KG1 (cell line): ENCODE data around the gene INPP4A.
"Not testable (repeated sequence)": the region's sequence is repeated elsewhere in the genome, so short reads cannot be mapped to it uniquely, and the experiment has no call there.

Experiments used
- DNase-seq: peaks from one replicate; lab custom pipeline; 2025; lab: John Stamatoyannopoulos, UW

Gene INPP4A

GRCh38 chr2:98586551-98587140 lies 142.0 kb downstream of the INPP4A start:
- no peak for DNase-seq

DNA sequence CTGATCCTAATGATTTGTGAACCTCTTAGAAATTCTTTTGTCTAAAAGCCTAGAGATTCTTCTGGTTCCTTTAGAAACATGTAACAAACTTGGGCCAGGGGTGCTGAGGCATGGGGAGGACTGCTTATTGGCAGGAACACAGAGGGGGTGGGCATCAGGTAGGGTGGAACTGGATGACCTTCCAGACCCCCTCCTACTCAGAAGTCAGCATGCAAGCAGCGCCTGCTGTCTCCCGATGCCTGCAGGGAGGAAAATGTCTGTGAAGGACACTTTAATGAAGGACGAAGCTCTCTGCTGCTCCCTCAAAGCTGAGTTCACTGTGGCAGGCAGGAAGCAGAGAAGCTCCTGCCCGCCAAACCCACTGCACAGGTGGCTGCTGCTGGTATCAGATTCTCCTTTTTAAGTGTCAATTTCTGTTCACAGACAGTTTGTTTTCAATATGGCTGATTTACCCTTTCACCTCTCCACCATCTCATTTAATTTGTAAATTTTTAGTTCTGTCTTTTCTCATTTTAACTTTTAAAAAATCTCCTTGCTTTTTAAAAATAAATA lies 144.3 kb downstream of the INPP4A start:
- no peak for DNase-seq

- DNase-seq: no peak
Measured at GRCh38 chr2:98589489-98589888, 144.8 kb downstream of the INPP4A start.

DNA sequence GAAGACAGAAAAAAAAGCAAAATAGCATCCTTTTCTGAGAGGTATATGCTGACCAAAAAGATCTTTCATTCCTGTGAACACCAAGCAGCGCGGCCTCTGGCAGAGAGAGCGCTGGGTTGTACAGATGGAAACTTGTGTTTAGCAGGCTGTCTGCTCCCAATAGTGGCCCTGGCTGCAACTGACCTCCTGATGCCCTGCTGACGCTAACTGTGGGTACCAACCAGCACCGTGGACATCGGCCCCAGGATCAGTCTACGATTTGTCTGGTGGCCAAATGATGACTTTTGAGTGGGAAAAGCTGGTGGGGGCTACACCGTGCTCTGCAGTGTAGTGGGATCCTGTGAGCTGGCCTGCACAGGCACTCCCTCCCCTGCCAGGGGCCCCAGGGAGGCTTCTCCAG lies 147.9 kb downstream of the INPP4A start:
- DNase-seq: no peak

- not testable (repeated sequence) for DNase-seq
Measured at GRCh38 chr2:98594665-98595064, 150.0 kb downstream of the INPP4A start.

DNA sequence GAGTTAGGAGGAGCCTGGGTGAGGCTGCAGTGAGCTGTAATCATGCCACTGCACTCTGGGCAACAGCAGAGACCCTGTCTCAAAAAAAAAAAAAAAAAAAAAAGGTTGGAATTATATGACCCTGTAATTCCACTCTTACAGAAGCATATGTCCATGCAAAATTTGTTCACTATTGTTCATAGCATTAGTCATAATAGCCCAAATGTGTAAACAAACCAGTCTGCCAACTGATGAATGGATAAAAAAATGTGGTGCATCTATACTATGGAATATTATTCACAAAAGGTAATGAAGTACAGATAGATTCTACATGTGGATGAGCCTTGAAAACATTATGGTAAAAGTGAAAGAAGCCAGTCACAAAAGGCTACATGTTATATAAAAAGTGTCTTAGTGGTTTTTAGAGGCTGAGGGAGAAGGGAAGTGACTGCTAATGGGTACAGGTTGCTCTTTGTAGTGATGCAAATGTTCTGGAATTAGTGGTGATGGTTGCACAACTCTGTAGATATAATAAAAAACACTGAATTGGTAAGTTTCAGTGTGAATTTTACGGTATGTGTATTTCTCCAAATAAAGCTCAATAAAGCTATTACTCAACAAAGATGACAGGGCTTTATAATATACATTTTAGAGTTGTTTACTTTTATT lies 154.2 kb downstream of the INPP4A start:
- DNase-seq: no peak

DNA sequence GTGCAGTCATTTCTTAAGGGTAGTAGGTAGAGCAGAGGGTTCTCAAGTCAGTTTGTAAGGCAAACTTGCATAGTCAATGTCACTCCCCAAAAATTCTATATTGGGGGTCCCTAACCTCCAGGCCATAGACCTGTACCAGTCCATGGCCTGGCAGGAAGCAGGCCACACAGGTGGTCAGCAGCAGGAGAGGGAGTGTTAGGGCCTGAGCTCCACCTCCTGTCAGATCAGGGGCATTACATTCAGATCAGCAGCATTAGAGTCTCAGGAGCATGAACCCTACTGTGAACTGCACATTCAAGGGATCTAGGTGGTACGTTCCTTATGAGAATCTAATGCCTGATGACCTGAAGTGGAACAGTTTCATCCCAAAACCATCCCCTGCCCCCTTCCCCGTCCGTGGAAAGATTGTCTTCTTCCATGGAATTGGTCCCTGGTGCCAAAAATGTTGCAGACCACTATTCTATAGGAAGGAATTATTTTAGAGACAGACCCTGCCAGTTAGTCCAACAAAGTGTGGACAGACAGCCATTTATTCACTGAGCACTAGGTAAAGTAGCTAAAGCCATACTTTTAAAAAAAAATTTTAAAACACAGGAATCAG lies 157.0 kb downstream of the INPP4A start:
- no peak for DNase-seq

DNA sequence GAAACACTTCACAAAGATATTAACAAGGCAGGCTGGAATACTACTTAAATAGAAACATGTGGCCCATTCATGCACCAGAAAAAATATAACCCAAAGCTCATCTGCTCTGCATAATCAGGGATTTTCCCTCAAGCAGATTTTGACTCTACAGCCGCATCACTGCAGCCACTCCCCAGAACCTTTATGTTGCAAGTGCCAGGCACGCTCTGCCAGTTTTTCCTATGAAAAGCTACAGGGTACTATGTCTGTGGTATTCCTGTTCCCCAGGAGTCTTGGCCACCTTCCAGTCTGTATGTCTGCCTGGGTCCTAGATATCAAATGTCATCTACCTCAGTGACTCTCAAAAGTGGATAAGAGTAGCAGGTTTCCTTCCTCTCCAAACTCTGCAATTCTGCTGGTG lies 159.9 kb downstream of the INPP4A start:
- no peak for DNase-seq

DNA sequence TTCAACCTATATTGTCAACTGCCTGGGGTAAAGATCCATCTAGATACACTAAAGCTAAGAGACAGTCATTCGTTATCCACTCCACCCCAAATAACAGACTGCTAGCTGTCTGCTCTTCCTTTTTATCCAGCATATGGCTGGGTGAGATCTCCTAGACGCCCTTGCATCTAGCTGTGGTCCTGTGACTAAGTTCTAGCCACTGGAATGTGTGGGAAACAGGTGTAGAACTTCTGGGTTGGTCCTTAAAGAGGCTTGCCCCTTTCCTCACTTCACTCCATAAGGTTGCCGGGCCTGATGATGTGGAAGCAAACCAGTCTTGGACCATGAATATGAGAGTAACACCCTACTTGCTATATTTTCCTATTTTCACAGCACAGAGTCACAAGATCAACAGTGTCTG lies 160.4 kb downstream of the INPP4A start:
- DNase-seq: no peak

DNA sequence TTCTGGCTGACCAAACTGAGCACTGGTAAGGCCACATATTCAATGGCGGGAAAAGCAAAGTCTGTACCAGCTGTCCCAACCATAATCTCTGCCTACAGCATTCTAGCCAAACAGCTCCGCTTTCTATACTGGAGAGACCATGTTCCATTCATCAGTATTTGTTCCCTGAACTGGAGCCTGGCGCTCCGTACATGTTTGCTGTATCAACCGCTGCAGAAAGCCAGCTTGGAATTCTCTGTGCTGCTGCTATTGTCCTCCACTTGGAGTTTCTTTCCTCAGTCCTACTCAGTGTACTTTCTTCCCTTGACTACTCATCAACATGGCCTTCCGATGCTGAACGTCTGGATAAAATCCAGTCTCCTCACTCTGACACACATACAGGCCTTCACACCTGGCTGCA lies 161.8 kb downstream of the INPP4A start:
- no peak for DNase-seq

DNA sequence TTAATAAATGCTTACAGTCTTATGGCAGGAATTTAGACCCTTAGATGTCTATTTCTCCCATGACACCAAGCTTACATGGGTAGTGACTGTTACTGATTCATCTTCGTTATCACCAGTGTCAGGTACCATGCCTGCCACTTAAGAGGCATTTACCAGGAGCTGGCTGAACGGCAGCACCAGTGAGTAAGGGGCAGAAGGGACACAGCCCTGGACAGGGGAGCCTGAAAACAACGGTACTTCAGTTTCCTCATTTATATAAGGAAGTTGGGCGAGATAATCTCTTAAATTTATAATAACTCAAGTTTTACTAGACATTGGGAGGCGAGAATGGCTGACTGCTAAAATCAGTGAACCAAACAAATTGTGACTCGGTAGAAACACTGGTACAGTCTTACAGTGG lies 162.4 kb downstream of the INPP4A start:
- no peak for DNase-seq

DNA sequence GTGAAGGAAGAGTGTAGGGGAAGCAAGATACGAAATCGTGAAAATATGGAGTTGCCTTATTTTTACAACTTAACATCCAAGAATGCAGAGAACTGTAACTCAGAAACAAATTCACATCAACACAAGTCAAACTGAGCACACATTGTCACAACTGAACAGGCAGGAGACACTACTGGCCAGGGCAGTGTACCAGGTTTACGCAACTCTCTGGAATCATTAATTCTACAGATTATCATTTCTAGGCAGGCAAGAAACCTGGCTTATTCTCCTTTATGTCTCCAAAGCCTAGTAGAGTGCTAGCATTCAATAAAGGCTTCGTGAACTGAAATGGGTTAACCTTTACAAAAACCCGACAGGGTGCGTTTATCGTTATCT lies 163.1 kb downstream of the INPP4A start:
- DNase-seq: no peak

GRCh38 chr2:98608116-98608961 lies 163.7 kb downstream of the INPP4A start, which contains the start of the genes COA5 and UNC50:
Gene COA5 (minus strand): TSS chr2:98608512. CDS start chr2:98608405, 107 bp downstream.
Gene UNC50 (plus strand): TSS chr2:98608589. CDS start chr2:98609760, 1,171 bp downstream.
- DNase-seq: peak; percentile 63

DNA sequence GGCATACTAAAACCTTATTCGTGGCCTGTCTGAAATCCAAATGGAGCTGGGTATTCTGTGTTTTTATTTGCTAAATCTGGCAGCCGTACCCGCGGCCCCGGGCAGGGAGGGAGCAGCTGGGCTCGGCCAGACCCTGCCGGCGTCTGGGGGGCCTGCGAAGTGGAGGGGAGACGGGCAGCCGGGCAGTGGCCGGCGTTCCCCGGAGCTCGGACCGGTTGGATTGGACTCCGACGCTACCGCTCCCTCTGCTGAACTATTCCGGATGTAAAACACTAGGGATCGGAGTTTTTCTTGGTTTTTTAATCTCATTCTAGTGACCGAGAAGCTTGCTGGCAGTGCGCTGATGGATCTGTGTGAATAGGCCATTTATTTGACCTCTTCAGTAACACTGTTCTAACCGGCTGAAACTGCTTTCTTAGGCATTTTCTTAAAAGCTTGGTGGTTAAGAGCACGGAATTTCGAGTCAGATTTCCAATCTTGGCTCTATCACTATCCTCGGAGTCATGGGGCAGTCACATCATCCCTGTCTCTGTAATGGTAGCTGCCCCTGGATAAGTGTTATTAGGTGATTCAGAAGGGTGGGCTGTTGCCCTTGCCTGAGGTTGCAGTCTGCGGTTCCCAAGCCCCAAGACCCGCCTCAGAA lies 164.4 kb downstream of the INPP4A start:
- DNase-seq: no peak

GRCh38 chr2:98614024-98614739 lies 169.5 kb downstream of the INPP4A start:
- no peak for DNase-seq

- no peak for DNase-seq
Measured at GRCh38 chr2:98615481-98615880, 170.8 kb downstream of the INPP4A start.

GRCh38 chr2:98617149-98617548 lies 172.5 kb downstream of the INPP4A start:
- no peak for DNase-seq

DNA sequence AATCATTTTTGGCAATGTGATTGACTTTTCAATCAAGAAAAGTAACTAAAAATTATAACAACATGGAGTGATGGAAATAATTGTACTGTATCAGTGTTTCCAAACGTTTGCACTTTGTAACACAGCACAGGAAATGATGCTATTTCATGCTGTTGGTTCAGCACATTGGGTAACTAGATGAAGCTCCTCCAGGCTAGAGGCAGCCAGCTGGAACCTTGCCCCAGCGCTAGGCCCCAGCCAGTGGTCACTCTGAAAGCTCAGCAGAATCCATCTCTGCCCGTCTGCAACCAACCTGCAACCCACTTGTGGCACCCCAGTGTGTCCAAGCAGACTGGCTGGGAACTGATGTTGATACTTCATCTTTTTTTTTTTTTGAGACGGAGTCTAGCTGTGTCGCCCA lies 179.0 kb downstream of the INPP4A start:
- DNase-seq: no peak

- DNase-seq: no peak
Measured at GRCh38 chr2:98632351-98632750, 187.7 kb downstream of the INPP4A start.

- no peak for DNase-seq
Measured at GRCh38 chr2:98634406-98635092, 189.9 kb downstream of the INPP4A start.
